AG09319 (cell line): ENCODE measurements around the gene TMEM63B.

Experiments
- DNase-seq: peaks from one replicate; pipeline ENCODE4 v3.0.0-alpha.2; 2010; ENCODE audit warnings: low read depth; ENCODE audit errors: extremely low read depth
- CTCF ChIP-seq: IDR thresholded peaks from 2 replicates; pipeline ENCODE4 v1.5.1; 2011; ENCODE audit warnings: low read depth, mild to moderate bottlenecking, inconsistent platforms, low read length, moderate library complexity

Gene TMEM63B

GRCh38 chr6:44162876-44163625, 35.7 kb downstream of the TMEM63B start:
- no peak for TF ChIP-seq CTCF

GRCh38 chr6:44166116-44166515, 38.8 kb downstream of the TMEM63B start:
- no peak for TF ChIP-seq CTCF
- DNase-seq = no peak

More at GRCh38 chr6:44162876-44163625, 35.7 kb downstream of the TMEM63B start:
- no peak for DNase-seq

- TF ChIP-seq CTCF = no peak
- no peak for DNase-seq
Measured at GRCh38 chr6:44166591-44167184, 39.3 kb downstream of the TMEM63B start.

GRCh38 chr6:44167567-44167966, 40.2 kb downstream of the TMEM63B start:
- DNase-seq = no peak
- no peak for TF ChIP-seq CTCF

GRCh38 chr6:44169154-44169553, 41.8 kb downstream of the TMEM63B start:
- no peak for DNase-seq
- TF ChIP-seq CTCF = no peak

- no peak for DNase-seq
- no peak for TF ChIP-seq CTCF
Measured at GRCh38 chr6:44169886-44170570, 42.7 kb downstream of the TMEM63B start.
